Liver (tissue), 9 donors: ENCODE measurements around the gene VPS13C. TPM values are rescaled to one million over a fixed set of nuclear protein-coding genes. Genes with fewer than 3 reads are reported as not detected.

Source experiments
- DNase-seq: peaks from one replicate; pipeline ENCODE4 v3.0.0-alpha.2; 2017; ENCODE audit warnings: low spot score
- H3K27ac ChIP-seq, 2 donors: one replicate each; pipeline ENCODE4 v1.7.0; 2013; ENCODE audit warnings: inconsistent platforms in 2 of 2, low read length in 2 of 2, control low read depth in 1 of 2, low read depth in 1 of 2, mild to moderate bottlenecking in 1 of 2
- H3K27me3 ChIP-seq, 4 donors: one replicate each; pipeline versions ENCODE4 v1.6.1 to v1.7.0; 2013; ENCODE audit warnings: low read length in 3 of 4, inconsistent platforms in 1 of 4, mild to moderate bottlenecking in 1 of 4, moderate library complexity in 1 of 4; ENCODE audit not compliant: control insufficient read depth in 4 of 4, insufficient read depth in 4 of 4
- H3K36me3 ChIP-seq, 4 donors: one replicate each; pipeline versions ENCODE4 v1.6.1 to v1.7.0; 2013; ENCODE audit warnings: low read length in 3 of 4, mild to moderate bottlenecking in 3 of 4, low read depth in 1 of 4, moderate library complexity in 1 of 4; ENCODE audit not compliant: control insufficient read depth in 4 of 4, insufficient read depth in 3 of 4
- H3K4me1 ChIP-seq, 4 donors: one replicate each; pipeline versions ENCODE4 v1.6.1 to v1.7.0; 2013; ENCODE audit warnings: low read length in 3 of 4, mild to moderate bottlenecking in 3 of 4, moderate library complexity in 1 of 4; ENCODE audit not compliant: control insufficient read depth in 4 of 4, insufficient read depth in 4 of 4
- H3K4me3 ChIP-seq, 3 donors: one replicate each; pipeline versions ENCODE4 v1.6.1 to v1.7.0; 2013; ENCODE audit warnings: low read length in 3 of 3, control low read depth in 1 of 3, low read depth in 1 of 3, mild to moderate bottlenecking in 1 of 3
- H3K9ac ChIP-seq, 2 donors: one replicate each; pipeline ENCODE4 v1.7.0; 2013; ENCODE audit warnings: low read length in 2 of 2, mild to moderate bottlenecking in 2 of 2, moderate library complexity in 2 of 2, control low read depth in 1 of 2, low read depth in 1 of 2
- H3K9me3 ChIP-seq, 4 donors: one replicate each; pipeline versions ENCODE4 v1.6.1 to v1.7.0; 2013; ENCODE audit warnings: low read length in 3 of 4; ENCODE audit not compliant: control insufficient read depth in 4 of 4
- ATF3 ChIP-seq: IDR thresholded peaks from 2 replicates; pipeline ENCODE4 v1.6.1; 2016; ENCODE audit warnings: antibody characterized with exemption
- CTCF ChIP-seq: fragments of 150-350 bp; IDR thresholded peaks from 2 replicates; pipeline ENCODE4 v1.5.1; 2017; ENCODE audit warnings: improper control_type of control experiment, low read depth, low read length; ENCODE audit not compliant: missing input control
- EGR1 ChIP-seq, 2 donors: IDR thresholded peaks; 2 replicates each; pipeline ENCODE4 v1.6.1; 2016 to 2018; ENCODE audit warnings: antibody characterized with exemption in 2 of 2, low read depth in 2 of 2
- FOXA1 ChIP-seq: IDR thresholded peaks from 2 replicates; pipeline ENCODE4 v1.6.1; 2016; ENCODE audit warnings: antibody characterized with exemption
- FOXA2 ChIP-seq: IDR thresholded peaks from 2 replicates; pipeline ENCODE4 v1.6.1; 2016; ENCODE audit warnings: antibody characterized with exemption
- GABPA ChIP-seq, 2 donors: IDR thresholded peaks in 1 of 2; conservative IDR thresholded peaks in 1 of 2; 2 replicates each; pipeline ENCODE4 v1.6.1; 2016; ENCODE audit warnings: antibody characterized with exemption in 2 of 2, mild to moderate bottlenecking in 1 of 2, moderate library complexity in 1 of 2
- HNF4A ChIP-seq, 2 donors: conservative IDR thresholded peaks; 2 replicates each; pipeline ENCODE4 v1.6.1; 2016; ENCODE audit warnings: antibody characterized with exemption in 2 of 2, mild to moderate bottlenecking in 2 of 2
- HNF4G ChIP-seq: IDR thresholded peaks from 2 replicates; pipeline ENCODE4 v1.6.1; 2016; ENCODE audit warnings: antibody characterized with exemption
- JUND ChIP-seq, 2 donors: IDR thresholded peaks; 2 replicates each; pipeline ENCODE4 v1.6.1; 2016; ENCODE audit warnings: antibody characterized with exemption in 2 of 2
- MAX ChIP-seq: IDR thresholded peaks from 2 replicates; pipeline ENCODE4 v1.6.1; 2016; ENCODE audit warnings: antibody characterized with exemption
- NR2F2 ChIP-seq: IDR thresholded peaks from 2 replicates; pipeline ENCODE4 v1.6.1; 2016; ENCODE audit warnings: antibody characterized with exemption
- RAD21 ChIP-seq, 2 donors: IDR thresholded peaks; 2 replicates each; pipeline ENCODE4 v1.6.1; 2016; ENCODE audit warnings: antibody characterized with exemption in 2 of 2, mild to moderate bottlenecking in 2 of 2
- REST ChIP-seq: IDR thresholded peaks from 2 replicates; pipeline ENCODE4 v1.6.1; 2016; ENCODE audit warnings: antibody characterized with exemption, mild to moderate bottlenecking
- RXRA ChIP-seq, 2 donors: IDR thresholded peaks; 2 replicates each; pipeline ENCODE4 v1.6.1; 2017 to 2018; ENCODE audit warnings: antibody characterized with exemption in 2 of 2, mild to moderate bottlenecking in 1 of 2
- SP1 ChIP-seq: IDR thresholded peaks from 2 replicates; pipeline ENCODE4 v1.6.1; 2018; ENCODE audit warnings: antibody characterized with exemption, mild to moderate bottlenecking
- TAF1 ChIP-seq: conservative IDR thresholded peaks from 2 replicates; pipeline ENCODE4 v1.6.1; 2016; ENCODE audit warnings: antibody characterized with exemption, mild to moderate bottlenecking
- YY1 ChIP-seq: IDR thresholded peaks from 2 replicates; pipeline ENCODE4 v1.6.1; 2016; ENCODE audit warnings: antibody characterized with exemption, mild to moderate bottlenecking
- ZBTB33 ChIP-seq: IDR thresholded peaks from 2 replicates; pipeline ENCODE4 v1.6.1; 2016; ENCODE audit warnings: antibody characterized with exemption
- WGBS: extraction: QIAGEN DNeasy Blood & Tissue Kit; methylation state at CpG from one replicate; pipeline ENCODE4 v1.1.7; 2013; 5-methylcytosine and 5-hydroxymethylcytosine counted together
- polyA plus RNA-seq, 2 donors: library from polyadenylated mRNA; stranded (reverse) in 1 of 2; unstranded in 1 of 2; fragments of 200-250 nt in 1 of 2; fragments of >200 nt in 1 of 2; fragmentation: Nextera tagmentation in 1 of 2; extraction: Ambion mirVana in 1 of 2; gene quantifications; one replicate each; pipeline versions ENCODE4 v1.2.1 to v1.2.3, GENCODE V29; 2013 to 2015
- total RNA-seq, 2 donors: library from RNA; depleted of rRNA; stranded (reverse); fragments of >200 nt; gene quantifications; one replicate each; pipeline ENCODE4 v1.2.3, GENCODE V29; 2014
- donor health status: healthy.
- donor health status: healthy.
- donor health status: healthy.
- donor health status: healthy.
- donor health status: healthy.

Gene VPS13C
- total and polyA plus RNA-seq, 4 donors = 5.4 to 42.0 (median 17.4) TPM

GRCh38 chr15:62054979-62055378 is 5.3 kb downstream of the VPS13C start:
- Histone ChIP-seq H3K9ac (no peak overlapping the region), H3K9me3 (no peaks in the 10 kb centered on the region), H3K4me3 (no peak overlapping the region), H3K27ac (no peak overlapping the region), H3K27me3 (no peaks in the 10 kb centered on the region), H3K4me1 (peaks cover 0 to 14% (median 1%) of the 10 kb centered on the region in 4 donors), H3K36me3 (no peaks in the 10 kb centered on the region)
- WGBS = 89% methylated on average over 5 of the region's 5 CpGs
- DNase-seq = no peak
- TF ChIP-seq NR2F2 (no peak), MAX (no peak), FOXA2 (no peak), RXRA (IDR thresholded peaks at IDR 0.05) (no peak), REST (no peak), SP1 (no peak), EGR1 (IDR thresholded peaks at IDR 0.05; ENCODE audit: low read depth in 2 of 2) (no peak), TAF1 (no peak), HNF4A (conservative IDR thresholded peaks at IDR 0.05) (no peak), CTCF (no peak), YY1 (no peak), HNF4G (no peak), ATF3 (no peak), GABPA (IDR thresholded peaks at IDR 0.05 in 1 of 2, conservative IDR thresholded peaks at IDR 0.05 in 1 of 2) (no peak), FOXA1 (no peak), JUND (IDR thresholded peaks at IDR 0.05) (no peak), ZBTB33 (no peak), RAD21 (IDR thresholded peaks at IDR 0.05) (no peak)
